ENCODE data around the gene ENOX1. TPM values are rescaled to one million over a fixed set of nuclear protein-coding genes. Genes with fewer than 3 reads are reported as not detected.

ENOX1 gene
- polyA plus RNA-seq, 3 donors = 0.04 TPM; not detected in 2

DNA sequence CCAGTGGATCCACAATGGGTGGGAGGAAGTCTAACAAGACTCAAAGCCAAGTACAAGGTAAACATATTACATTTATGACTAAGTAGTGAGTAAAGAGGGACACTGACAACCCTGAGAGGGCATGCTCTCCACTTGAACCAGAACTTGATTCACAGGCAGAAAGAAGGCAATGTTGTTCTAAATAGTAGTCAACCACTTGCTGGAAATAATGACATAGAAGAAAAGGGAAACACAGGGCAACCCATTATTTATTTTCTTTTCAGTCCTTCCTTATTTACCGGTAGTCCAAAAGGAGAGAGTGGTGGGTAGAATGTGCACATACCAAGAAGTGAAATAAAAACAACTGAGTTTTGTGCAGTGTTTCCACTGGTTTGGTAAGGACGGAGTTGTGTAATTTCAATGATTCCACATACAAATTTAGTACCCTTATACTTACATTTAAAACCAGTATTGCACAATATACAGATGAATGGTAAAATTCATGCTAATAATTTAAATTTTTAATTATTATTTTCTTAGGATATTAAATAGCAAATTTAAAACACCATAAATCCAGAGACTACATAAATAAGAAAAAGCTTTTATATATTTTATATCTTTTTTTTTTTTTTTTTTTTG is 65.9 kb downstream of the ENOX1 start:
- Mint-ChIP-seq H3K4me3 (no peak overlapping the region), H3K27ac (no peak overlapping the region), H3K27me3 (ENCODE audit: low read depth in 3 of 3) (no peaks in the 10 kb centered on the region), H3K36me3 (no peaks in the 10 kb centered on the region), H3K4me1 (no peaks in the 10 kb centered on the region), H3K9me3 (peaks cover 0 to 12% (median 6%) of the 10 kb centered on the region in 7 donors)
- Histone ChIP-seq H3K4me2 (replicated peaks; ENCODE audit: extremely low read depth, low read length, poor library complexity, severe bottlenecking) (no peak overlapping the region), H3K9ac (ENCODE audit: insufficient read depth, low read length, poor library complexity, severe bottlenecking) (no peak overlapping the region), H3K4me3 (replicated peaks in 1 of 3; ENCODE audit: low read depth in 2 of 3, low read length in 3 of 3) (no peak overlapping the region), H4K20me1 (ENCODE audit: insufficient read depth, low read length) (no peaks in the 10 kb centered on the region), H3K9me3 (replicated peaks in 1 of 2; ENCODE audit: control insufficient read depth in 1 of 2, insufficient read depth in 1 of 2, low read length in 2 of 2) (peaks cover 0 to 3% of the 10 kb centered on the region in 2 donors), H3K79me2 (ENCODE audit: insufficient read depth, low read length) (no peaks in the 10 kb centered on the region), H3K4me1 (ENCODE audit: control insufficient read depth in 1 of 2, insufficient read depth in 2 of 2, low read length in 2 of 2) (no peaks in the 10 kb centered on the region), H3K36me3 (replicated peaks in 1 of 2; ENCODE audit: control insufficient read depth in 1 of 2, insufficient read depth in 2 of 2, low read length in 2 of 2) (no peaks in the 10 kb centered on the region), H2AFZ (ENCODE audit: insufficient read depth, low read depth, low read length, poor library complexity, severe bottlenecking) (no peak overlapping the region), H3K27me3 (ENCODE audit: control insufficient read depth in 2 of 2, insufficient read depth in 2 of 2, low read length in 2 of 2) (no peaks in the 10 kb centered on the region), H3K27ac (ENCODE audit: low read depth in 1 of 2, low read length in 2 of 2) (no peak overlapping the region)
- no CpG with 5 or more reads among the region's 2 CpGs for WGBS (ENCODE audit: insufficient coverage)
- no peak for DNase-seq
- intact Hi-C loops (cut with micrococcal nuclease) = no loop called here
- TF ChIP-seq, protein P1, sequence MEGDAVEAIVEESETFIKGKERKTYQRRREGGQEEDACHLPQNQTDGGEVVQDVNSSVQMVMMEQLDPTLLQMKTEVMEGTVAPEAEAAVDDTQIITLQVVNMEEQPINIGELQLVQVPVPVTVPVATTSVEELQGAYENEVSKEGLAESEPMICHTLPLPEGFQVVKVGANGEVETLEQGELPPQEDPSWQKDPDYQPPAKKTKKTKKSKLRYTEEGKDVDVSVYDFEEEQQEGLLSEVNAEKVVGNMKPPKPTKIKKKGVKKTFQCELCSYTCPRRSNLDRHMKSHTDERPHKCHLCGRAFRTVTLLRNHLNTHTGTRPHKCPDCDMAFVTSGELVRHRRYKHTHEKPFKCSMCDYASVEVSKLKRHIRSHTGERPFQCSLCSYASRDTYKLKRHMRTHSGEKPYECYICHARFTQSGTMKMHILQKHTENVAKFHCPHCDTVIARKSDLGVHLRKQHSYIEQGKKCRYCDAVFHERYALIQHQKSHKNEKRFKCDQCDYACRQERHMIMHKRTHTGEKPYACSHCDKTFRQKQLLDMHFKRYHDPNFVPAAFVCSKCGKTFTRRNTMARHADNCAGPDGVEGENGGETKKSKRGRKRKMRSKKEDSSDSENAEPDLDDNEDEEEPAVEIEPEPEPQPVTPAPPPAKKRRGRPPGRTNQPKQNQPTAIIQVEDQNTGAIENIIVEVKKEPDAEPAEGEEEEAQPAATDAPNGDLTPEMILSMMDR (IDR thresholded peaks at IDR 0.05) = no peak

DNA sequence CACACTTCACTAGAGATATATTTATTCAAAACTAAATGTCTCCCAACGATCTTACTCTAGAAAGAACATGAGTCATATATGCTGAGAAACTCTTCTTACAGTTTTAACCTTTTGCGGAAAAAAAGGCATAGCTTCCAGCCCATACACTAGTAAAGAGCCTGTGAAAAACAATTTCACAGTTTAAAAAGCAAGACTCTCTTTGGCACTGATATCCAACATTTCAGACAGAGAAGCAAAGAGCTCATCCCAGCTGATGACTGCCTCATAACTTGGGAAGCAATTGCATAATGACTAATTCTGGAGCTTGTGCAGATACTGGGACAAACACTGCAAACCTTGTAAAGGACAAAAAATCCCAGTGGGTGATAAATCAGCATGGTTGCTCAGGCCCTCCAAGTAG is 88.0 kb downstream of the ENOX1 start:
- 94% methylated on average over 2 of the region's 2 CpGs for whole genome bisulfite sequencing (ENCODE audit: insufficient coverage)
- Mint-ChIP-seq H3K36me3 (no peaks in the 10 kb centered on the region), H3K27ac (no peak overlapping the region), H3K27me3 (ENCODE audit: low read depth in 3 of 3) (peaks cover 0 to 1% (median 0%) of the 10 kb centered on the region in 3 donors), H3K4me3 (no peak overlapping the region), H3K4me1 (no peaks in the 10 kb centered on the region), H3K9me3 (peaks cover 0 to 3% (median 0%) of the 10 kb centered on the region in 7 donors)
- H3K27ac ChIP-seq (ENCODE audit: low read depth in 1 of 2, low read length in 2 of 2) = no peak overlapping the region
- DNase-seq = no peak
- TF ChIP-seq, protein P1 (IDR thresholded peaks at IDR 0.05) = no peak
- intact Hi-C loops (cut with micrococcal nuclease) = no loop called here
- no peak overlapping the region for H2AFZ ChIP-seq (ENCODE audit: insufficient read depth, low read depth, low read length, poor library complexity, severe bottlenecking)
- H4K20me1 ChIP-seq (ENCODE audit: insufficient read depth, low read length) = no peaks in the 10 kb centered on the region
- no peaks in the 10 kb centered on the region for H3K4me1 ChIP-seq (ENCODE audit: control insufficient read depth in 1 of 2, insufficient read depth in 2 of 2, low read length in 2 of 2)
- no peaks in the 10 kb centered on the region for H3K27me3 ChIP-seq (ENCODE audit: control insufficient read depth in 2 of 2, insufficient read depth in 2 of 2, low read length in 2 of 2)
- H3K4me3 ChIP-seq (replicated peaks in 1 of 3; ENCODE audit: low read depth in 2 of 3, low read length in 3 of 3) = no peak overlapping the region
- H3K4me2 ChIP-seq (replicated peaks; ENCODE audit: extremely low read depth, low read length, poor library complexity, severe bottlenecking) = no peak overlapping the region
- H3K9ac ChIP-seq (ENCODE audit: insufficient read depth, low read length, poor library complexity, severe bottlenecking) = no peak overlapping the region
- no peaks in the 10 kb centered on the region for H3K79me2 ChIP-seq (ENCODE audit: insufficient read depth, low read length)
- H3K9me3 ChIP-seq (replicated peaks in 1 of 2; ENCODE audit: control insufficient read depth in 1 of 2, insufficient read depth in 1 of 2, low read length in 2 of 2) = no peaks in the 10 kb centered on the region
- H3K36me3 ChIP-seq (replicated peaks in 1 of 2; ENCODE audit: control insufficient read depth in 1 of 2, insufficient read depth in 2 of 2, low read length in 2 of 2) = no peaks in the 10 kb centered on the region
